Stimulated activated CD4-positive, alpha-beta T cell treated with anti-CD3 and anti-CD28 coated beads, Interleukin-1b, Interleukin-23, amount 100 ng/mL, for 48 hours (primary cell): ENCODE results near the gene IGSF10.

Experiments
- DNase-seq: peaks from one replicate; pipeline ENCODE4 v3.0.0-alpha.2; 2020

Gene IGSF10

GRCh38 chr3:151421938-151422337 lies 38.9 kb downstream of the IGSF10 start:
- DNase-seq: no peak

GRCh38 chr3:151419806-151420205 lies 41.1 kb downstream of the IGSF10 start:
- no peak for DNase-seq

- no peak for DNase-seq
Measured at GRCh38 chr3:151415289-151415688, 45.6 kb downstream of the IGSF10 start.

GRCh38 chr3:151412989-151413388 lies 47.9 kb downstream of the IGSF10 start:
- no peak for DNase-seq
